ENCODE measurements around the gene PHIP.
"Not testable (repeated sequence)": the region's sequence is repeated elsewhere in the genome, so short reads cannot be mapped to it uniquely, and the experiment has no call there.

Gene PHIP

DNA sequence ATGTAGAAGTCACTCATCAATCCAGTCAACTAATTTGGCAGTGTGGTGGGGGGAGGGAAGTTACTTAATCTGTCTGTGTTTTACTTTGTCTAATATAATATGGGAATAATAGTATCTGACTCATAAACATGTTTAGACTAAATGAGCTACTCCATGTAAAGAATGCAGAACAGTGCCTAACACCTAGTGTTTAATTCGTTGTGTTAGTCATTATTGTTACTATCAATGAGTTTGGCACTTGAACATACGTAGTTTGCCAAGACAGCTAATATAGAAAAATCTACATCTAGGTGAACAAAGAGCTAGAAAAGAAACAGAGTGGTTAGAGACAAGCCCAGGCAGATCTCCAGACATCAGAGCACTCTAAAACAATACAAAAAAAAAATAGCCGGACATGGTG, 161.6 kb downstream of the PHIP start:
- DNase-seq = no peak

GRCh38 chr6:78911218-78911940, 166.7 kb downstream of the PHIP start:
- DNase-seq = no peak

DNA sequence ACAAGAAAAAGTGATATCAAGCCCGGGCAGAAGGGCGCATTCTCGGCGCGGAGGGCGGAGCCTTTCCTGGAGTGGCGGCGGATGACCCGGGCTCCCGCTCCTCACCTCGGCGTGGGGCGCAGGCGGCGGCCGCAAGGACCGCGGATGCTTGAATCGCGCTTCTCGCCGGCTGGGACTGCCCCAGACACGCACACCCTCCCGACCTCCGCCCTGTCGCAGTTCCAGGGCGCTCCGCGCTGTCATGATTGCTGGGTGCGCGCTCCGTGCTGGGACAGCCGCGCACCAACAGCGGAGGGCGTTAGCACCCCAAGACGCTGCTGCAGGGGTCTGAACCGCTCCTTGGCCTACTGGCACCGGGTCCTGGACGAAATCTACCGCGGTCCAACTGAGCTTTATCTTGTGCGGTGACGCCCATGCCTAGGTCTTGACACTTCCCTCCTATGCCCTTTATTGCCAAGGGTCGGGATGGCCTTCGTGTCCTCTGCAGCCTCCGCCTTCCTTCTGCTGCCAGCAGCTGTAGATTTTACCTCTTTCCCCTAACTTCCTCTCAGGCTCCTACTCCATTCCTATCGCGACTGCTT, 167.4 kb downstream of the PHIP start:
- no peak for DNase-seq

DNA sequence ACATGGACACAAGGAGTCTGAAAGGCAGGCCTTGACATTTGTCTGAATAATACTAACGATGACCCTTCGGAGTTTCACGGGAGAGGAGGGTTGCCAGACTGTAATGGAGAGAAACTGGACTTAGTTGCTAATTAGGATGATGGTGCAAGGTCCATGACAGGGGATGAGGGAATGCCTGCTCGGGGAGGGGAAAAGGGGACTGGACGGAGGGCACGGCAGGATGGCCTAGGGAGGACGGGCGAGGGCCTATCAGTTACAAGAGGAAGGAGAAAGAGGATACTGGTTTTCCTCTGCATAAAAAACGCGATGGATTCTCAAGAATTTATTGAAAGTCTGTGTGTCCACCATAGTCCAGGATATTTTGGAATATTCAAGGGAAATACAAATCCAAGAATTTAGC, 168.0 kb downstream of the PHIP start:
- DNase-seq = no peak

DNA sequence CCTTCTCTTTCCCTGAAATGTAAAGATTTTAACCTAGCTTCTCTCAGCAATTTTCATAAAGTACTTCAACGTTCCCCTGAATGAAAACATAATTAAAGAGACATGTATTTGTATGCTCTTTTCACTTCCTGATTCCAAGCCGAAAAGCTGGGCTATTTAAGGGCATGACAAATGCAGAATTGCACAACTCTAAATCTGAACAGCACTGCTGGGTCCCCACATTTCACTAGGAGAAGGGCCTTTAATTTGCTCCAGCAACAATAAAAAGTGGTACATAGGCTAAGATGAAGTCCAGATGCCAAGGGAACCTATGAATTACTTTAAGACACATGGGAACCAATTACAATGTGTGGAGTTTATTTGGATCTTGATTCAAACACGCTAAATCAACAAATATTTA, 168.7 kb downstream of the PHIP start:
- DNase-seq = no peak

GRCh38 chr6:78908621-78909020, 169.4 kb downstream of the PHIP start:
- no peak for DNase-seq

DNA sequence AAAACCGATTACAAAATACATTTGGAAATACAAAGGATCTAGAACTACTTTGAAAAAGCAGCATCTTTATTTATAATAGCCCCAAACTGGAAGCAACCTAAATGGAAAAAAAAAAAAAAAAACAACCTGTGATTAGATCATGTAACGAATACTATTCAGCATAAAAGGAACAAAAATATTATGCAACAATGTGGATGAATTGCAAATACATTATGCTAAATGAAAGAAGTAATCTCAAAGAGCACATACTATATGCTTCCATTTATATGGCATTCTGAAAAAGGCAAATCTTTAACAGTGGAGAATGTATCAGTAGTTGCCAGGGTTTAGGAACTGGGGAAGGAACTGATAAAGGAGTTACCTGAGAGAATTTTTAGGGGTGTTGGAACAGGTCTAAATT, 181.8 kb downstream of the PHIP start:
- DNase-seq = no peak

DNA sequence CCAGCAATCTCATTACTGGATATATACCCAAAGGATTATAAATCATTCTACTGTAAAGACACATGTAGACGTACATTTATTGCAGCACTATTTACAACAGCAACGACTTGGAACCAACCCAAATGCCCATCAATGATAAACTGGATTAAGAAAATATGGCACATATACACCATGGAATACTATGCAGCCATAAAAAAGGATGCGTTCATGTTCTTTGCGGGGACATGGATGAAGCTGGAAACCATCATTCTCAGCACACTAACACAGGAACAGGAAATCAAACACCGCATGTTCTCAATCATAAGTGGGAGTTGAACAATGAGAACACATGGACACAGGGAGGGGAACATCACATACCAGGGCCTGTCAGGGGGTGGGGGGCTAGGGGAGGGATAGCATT, 188.2 kb downstream of the PHIP start:
- DNase-seq = not testable (repeated sequence)

Measured in activated effector memory CD4-positive, alpha-beta T cell treated with anti-CD3 and anti-CD28 coated beads, Interleukin-2, amount 50 U/mL, for 16 hours (primary cell).